Ovary (tissue), 9 donors: ENCODE results near the gene JAM2. TPM values are rescaled to one million over a fixed set of nuclear protein-coding genes. Genes with fewer than 3 reads are reported as not detected.
"Not testable (repeated sequence)": the region's sequence is repeated elsewhere in the genome, so short reads cannot be mapped to it uniquely, and the experiment has no call there.

Experiments
- DNase-seq, 5 donors: peaks; one replicate each; pipeline ENCODE4 v3.0.0-alpha.2; 2019 to 2020
- H3K27ac ChIP-seq, 2 donors: fragments of 200-600 bp; one replicate each; pipeline versions ENCODE4 v1.5.1 to v1.8.0; 2019 to 2022
- H3K27me3 ChIP-seq: fragments of 200-600 bp; one replicate; pipeline ENCODE4 v1.8.0; 2022
- H3K36me3 ChIP-seq: fragments of 200-600 bp; sonication (generic); one replicate; pipeline ENCODE4 v1.5.1; 2019
- H3K4me1 ChIP-seq: one replicate; pipeline ENCODE4 v1.8.1; 2013; ENCODE audit warnings: mild to moderate bottlenecking, moderate library complexity; ENCODE audit not compliant: insufficient read depth
- H3K4me3 ChIP-seq: fragments of 200-600 bp; sonication (generic); one replicate; pipeline ENCODE4 v1.5.1; 2017
- H3K9me3 ChIP-seq, 2 donors: fragments of 200-600 bp in 1 of 2; sonication (generic) in 1 of 2; one replicate each; pipeline versions ENCODE4 v1.5.1 to v1.8.1; 2013 to 2019; ENCODE audit warnings: mild to moderate bottlenecking in 1 of 2, moderate library complexity in 1 of 2
- EP300 ChIP-seq: sonication (generic); formaldehyde crosslinking; IDR thresholded peaks from one replicate; pipeline ENCODE4 v1.6.1; 2017; ENCODE audit warnings: antibody characterized with exemption
- POLR2A ChIP-seq: fragments of 450-650 bp; IDR thresholded peaks from one replicate; pipeline ENCODE4 v1.6.1; 2017; ENCODE audit warnings: antibody characterized with exemption, mild to moderate bottlenecking, moderate library complexity
- WGBS, 3 donors: extraction: QIAGEN DNeasy Blood & Tissue Kit in 1 of 3; methylation state at CpG; one replicate each; pipeline versions ENCODE4 v1.1.5 to v1.1.7; 2013 to 2017; 5-methylcytosine and 5-hydroxymethylcytosine counted together
- intact Hi-C, 4 donors: fragments of 100-400 bp; cut with DNase I; formaldehyde crosslinking; loops; one replicate each; pipeline versions ENCODE4 v1.11.0 to v1.15.1; 2022 to 2023
- polyA plus RNA-seq, 2 donors: library from polyadenylated mRNA; stranded (reverse); fragments of 200-250 nt in 1 of 2; fragments of 350-450 nt in 1 of 2; fragmentation: Illumina TruSeq in 1 of 2; extraction: RNeasy Lipid Tissue Mini Kit (QIAGEN cat#74804) in 1 of 2; gene quantifications; one replicate each; pipeline ENCODE4 v1.2.3, GENCODE V29; 2013 to 2014
- total RNA-seq, 7 donors: library from RNA; depleted of rRNA in 2 of 7; stranded (reverse); fragments of >200 nt in 2 of 7; fragmentation: NEBNext Ultra II Directional in 3 of 7; extraction: Animal tissue kit (Norgen Biotek cat#: 25700) in 3 of 7; gene quantifications; one replicate each; pipeline versions ENCODE4 v1.1.0 to v1.2.4, GENCODE V29; 2016 to 2023
- TF ChIP-seq, protein P1 (sequence below), 3 donors: fragments of 450-650 bp in 2 of 3; fragments of 200-600 bp in 1 of 3; IDR thresholded peaks; one replicate each; pipeline versions ENCODE4 v1.5.1 to v1.8.0; 2016 to 2022; ENCODE audit warnings: antibody characterized with exemption in 3 of 3, mild to moderate bottlenecking in 1 of 3
- donor health status: DM: no; HTN: no; CAD: no; lungs with moderate emphysema.
- donor health status: DM: no; HTN: no; CAD: no.
- donor health status: Bipolar disorder and iron deficiency.
- donor health status: DM: yes; HTN: yes; CAD: no.
- donor health status: DM: no; HTN: no; CAD: no.
- donor health status: DM: yes; HTN: yes; CAD: no.

The JAM2 gene
- total and polyA plus RNA-seq, 9 donors: 11.7 to 65.4 (median 23.7) TPM

GRCh38 chr21:25709684-25710265 is 70.7 kb downstream of the JAM2 start:
- H3K4me1 ChIP-seq: no peaks in the 10 kb centered on the region
- H3K9me3 ChIP-seq: no peaks in the 10 kb centered on the region
- intact Hi-C loops: loop anchor here (2.0 to 5.0 kb wide), 2 partner anchors 101 to 102 kb away; partner anchors contain the start of gene MRPL39 (in 3 of the 4)
- DNase-seq: no peak
- 82 to 85% (median 83%) methylated on average over 5 of the region's 5 CpGs for WGBS, 3 donors
- no peaks in the 10 kb centered on the region for H3K36me3 ChIP-seq
- TF ChIP-seq, protein P1, sequence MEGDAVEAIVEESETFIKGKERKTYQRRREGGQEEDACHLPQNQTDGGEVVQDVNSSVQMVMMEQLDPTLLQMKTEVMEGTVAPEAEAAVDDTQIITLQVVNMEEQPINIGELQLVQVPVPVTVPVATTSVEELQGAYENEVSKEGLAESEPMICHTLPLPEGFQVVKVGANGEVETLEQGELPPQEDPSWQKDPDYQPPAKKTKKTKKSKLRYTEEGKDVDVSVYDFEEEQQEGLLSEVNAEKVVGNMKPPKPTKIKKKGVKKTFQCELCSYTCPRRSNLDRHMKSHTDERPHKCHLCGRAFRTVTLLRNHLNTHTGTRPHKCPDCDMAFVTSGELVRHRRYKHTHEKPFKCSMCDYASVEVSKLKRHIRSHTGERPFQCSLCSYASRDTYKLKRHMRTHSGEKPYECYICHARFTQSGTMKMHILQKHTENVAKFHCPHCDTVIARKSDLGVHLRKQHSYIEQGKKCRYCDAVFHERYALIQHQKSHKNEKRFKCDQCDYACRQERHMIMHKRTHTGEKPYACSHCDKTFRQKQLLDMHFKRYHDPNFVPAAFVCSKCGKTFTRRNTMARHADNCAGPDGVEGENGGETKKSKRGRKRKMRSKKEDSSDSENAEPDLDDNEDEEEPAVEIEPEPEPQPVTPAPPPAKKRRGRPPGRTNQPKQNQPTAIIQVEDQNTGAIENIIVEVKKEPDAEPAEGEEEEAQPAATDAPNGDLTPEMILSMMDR (IDR thresholded peaks at IDR 0.05): no peak
- TF ChIP-seq POLR2A: no peak
- no peak for TF ChIP-seq EP300
- no peak overlapping the region for H3K27ac ChIP-seq
- no peak overlapping the region for H3K4me3 ChIP-seq
- H3K27me3 ChIP-seq: no peaks in the 10 kb centered on the region

DNA sequence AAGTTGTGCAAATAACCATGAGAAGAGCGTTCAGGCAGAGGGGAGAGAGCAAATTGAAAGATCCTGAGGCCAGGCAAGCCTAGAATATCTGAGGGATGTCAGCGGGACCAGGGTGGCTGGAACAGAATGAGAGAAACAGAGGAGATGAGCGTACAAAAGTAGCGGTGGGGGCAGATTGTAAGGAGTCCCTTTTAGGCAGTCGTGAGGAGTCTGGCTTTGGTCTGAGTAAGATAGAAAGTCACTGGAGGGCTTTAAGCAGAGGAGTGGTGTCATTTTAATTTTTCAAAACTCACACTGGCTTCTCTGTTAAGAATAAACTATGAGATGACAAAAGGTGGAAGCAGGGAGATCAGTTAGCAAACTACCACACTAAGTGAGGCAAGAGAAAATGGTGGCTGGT is 71.5 kb downstream of the JAM2 start:
- no peak for DNase-seq
- WGBS, 3 donors: 91 to 94% (median 93%) methylated on average over 5 of the region's 5 CpGs
- H3K36me3 ChIP-seq: no peaks in the 10 kb centered on the region
- intact Hi-C loops: no loop called here
- TF ChIP-seq EP300: no peak
- TF ChIP-seq, protein P1 (IDR thresholded peaks at IDR 0.05): no peak
- TF ChIP-seq POLR2A: no peak
- no peaks in the 10 kb centered on the region for H3K27me3 ChIP-seq
- H3K9me3 ChIP-seq: no peaks in the 10 kb centered on the region
- H3K4me3 ChIP-seq: no peak overlapping the region
- H3K27ac ChIP-seq: no peak overlapping the region
- no peaks in the 10 kb centered on the region for H3K4me1 ChIP-seq

GRCh38 chr21:25714066-25714465 is 75.0 kb downstream of the JAM2 start:
- H3K4me3 ChIP-seq, H3K9me3 ChIP-seq, intact Hi-C loops, H3K27ac ChIP-seq, H3K27me3 ChIP-seq, H3K4me1 ChIP-seq, H3K36me3 ChIP-seq, DNase-seq: not testable (repeated sequence)
- WGBS, 3 donors: 96 to 99% (median 97%) methylated on average over 10 of the region's 10 CpGs

DNA sequence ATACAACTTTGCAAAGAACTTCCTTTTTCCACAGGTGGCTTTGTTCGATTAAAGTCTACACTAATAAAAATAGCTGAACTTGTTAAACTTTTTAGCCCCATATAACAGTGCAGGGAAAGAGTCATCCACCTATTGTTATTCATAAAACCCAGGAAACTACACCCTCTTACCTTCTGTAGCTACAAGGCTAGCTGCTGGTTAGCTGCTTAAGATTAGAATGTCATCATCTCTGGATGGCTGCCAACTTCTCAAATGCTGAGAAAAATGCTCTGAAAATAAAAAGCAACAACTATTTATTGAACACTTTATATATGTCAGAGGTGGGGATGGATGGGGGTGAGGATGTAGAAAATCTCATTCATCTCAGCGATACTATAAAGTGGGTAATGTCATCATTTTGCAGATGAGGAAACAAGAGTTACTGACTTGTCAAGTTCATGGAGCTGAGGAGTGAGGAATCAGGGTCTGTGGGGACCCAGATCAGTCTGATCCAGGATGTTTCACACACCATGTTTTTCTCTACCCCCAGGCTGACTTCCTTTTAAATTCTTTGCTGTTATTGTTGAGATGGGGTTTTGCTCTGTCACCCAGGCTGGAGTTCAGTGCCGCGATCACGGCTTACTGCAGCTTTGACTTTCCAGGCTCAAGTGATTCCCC is 78.6 kb downstream of the JAM2 start:
- WGBS, 3 donors: 92 to 93% (median 92%) methylated on average over 5 of the region's 5 CpGs
- no peaks in the 10 kb centered on the region for H3K4me1 ChIP-seq
- H3K9me3 ChIP-seq: no peaks in the 10 kb centered on the region
- TF ChIP-seq EP300 (no peak), POLR2A (no peak)
- TF ChIP-seq, protein P1 (IDR thresholded peaks at IDR 0.05): no peak
- no peak for DNase-seq
- no peaks in the 10 kb centered on the region for H3K27me3 ChIP-seq
- intact Hi-C loops: no loop called here
- no peak overlapping the region for H3K4me3 ChIP-seq
- H3K27ac ChIP-seq: no peak overlapping the region
- no peaks in the 10 kb centered on the region for H3K36me3 ChIP-seq

DNA sequence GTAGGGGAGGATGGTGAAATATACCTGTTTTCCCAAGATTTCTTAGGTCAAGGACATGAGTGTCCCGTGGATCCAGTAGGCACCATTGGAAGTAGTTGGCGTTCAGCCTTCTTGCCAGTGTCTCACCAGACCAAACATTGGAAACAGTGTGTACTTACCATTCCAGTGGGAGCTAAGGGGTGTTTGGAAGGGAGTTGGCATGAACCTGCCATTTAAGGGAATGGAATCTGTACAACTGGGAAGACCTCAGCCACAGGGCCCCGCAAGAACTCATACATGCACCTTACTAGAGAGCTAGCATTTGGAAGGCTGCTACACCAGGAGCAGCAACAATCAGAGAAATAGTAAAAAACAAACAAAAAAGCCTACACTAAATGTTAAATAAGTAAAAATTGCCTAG is 82.9 kb downstream of the JAM2 start:
- no peak for DNase-seq
- TF ChIP-seq, protein P1 (IDR thresholded peaks at IDR 0.05): no peak
- no peak for TF ChIP-seq EP300
- TF ChIP-seq POLR2A: no peak
- Histone ChIP-seq H3K27me3 (no peaks in the 10 kb centered on the region), H3K27ac (no peak overlapping the region), H3K4me3 (no peak overlapping the region), H3K36me3 (no peaks in the 10 kb centered on the region), H3K4me1 (no peaks in the 10 kb centered on the region), H3K9me3 (no peaks in the 10 kb centered on the region)
- intact Hi-C loops: no loop called here
- 84 to 88% (median 86%) methylated on average over 3 of the region's 3 CpGs for WGBS, 3 donors
